Fibroblast of skin of scalp (primary cell): ENCODE measurements around the gene THBS1.

Source experiments
- DNase-seq: peaks from one replicate; pipeline ENCODE4 v3.0.0-alpha.2; 2013

The THBS1 gene

GRCh38 chr15:39574427-39574826, 6.5 kb upstream of the THBS1 start:
- peak; percentile 56 for DNase-seq

DNA sequence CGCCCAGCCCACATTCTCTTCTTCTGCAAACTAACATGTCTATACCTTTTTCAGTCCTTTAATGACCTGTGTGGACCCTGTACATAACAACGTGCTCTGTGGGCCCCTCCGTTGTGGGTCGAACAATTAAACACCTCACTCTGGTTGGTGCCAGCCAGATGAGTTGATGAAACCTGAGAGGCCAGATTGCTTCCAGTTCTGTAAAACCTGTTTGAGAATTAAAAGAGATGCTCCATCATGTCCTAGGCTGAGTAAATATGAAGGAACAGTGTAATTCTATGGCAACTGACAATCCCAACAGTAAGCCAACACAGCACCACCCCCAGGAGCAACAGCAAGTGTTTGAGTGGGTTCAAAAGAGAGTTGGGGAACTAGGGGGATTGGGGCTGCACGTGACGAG, 5.7 kb upstream of the THBS1 start:
- DNase-seq, result no peak

DNA sequence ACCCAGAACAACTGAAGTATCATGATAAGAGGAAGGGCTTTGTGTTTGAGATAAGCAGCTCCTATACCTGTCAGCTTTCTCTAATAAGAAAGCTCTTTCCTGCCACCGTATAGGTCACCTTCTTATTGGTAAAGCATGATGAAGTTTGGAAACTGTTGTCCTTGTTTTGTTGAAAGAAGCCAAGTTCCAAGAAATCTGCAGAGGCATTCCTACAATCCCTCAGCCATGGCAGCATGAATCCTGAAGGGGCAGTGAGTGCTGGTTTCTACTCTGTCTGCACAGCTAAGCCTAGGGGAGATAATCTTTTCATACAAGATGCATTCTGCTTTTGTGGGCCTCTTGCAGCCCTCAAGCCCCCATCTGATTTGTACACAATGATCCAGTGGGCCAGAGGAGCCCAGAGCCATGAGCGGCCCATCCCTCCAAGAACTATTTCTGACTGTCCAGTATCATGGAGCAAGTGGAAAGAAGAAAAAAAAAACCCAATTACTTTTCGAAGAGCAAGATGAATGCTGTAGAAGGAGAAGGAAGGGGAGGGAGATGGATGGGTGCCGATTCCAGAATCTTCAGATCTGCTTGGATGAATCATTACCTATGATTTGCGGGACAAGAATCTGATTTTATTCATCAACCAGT, 1.9 kb upstream of the THBS1 start:
- DNase-seq, result peak; percentile 61

- peak; percentile 95 for DNase-seq
Measured at GRCh38 chr15:39579487-39580116, 1.3 kb upstream of the THBS1 start.

- DNase-seq, result peak; percentile 97
Measured at GRCh38 chr15:39580117-39580484, 778 bp upstream of the THBS1 start.

DNA sequence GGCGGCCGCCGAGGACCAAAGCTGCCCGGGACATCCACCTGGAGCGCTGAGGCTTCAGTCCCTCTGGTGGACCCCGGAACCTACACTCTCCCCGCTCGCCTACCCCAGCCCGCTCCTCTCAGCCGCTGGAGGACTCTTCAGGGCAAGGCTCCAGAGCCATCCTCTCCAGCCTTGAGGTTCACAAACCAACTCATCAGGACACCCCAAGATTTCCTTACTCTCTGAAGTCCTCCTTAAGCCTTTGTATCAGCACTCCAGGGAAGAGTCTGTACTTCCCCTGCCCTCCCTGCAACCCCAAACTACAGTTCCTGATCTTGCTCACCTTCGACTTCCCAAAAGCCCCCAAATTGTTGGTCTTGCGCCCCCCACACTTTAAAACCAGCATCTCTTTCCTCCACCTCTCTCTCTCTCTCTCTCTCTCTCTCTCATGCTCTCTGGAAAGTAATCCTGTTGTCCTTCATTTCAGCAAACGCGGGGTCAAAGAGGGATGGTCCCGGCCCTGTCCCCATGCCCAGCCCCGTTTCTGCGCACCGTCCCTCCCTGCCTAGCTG, 438 bp downstream of the THBS1 start:
- no peak for DNase-seq

- DNase-seq, result peak; percentile 64
Measured at GRCh38 chr15:39581793-39582285, 960 bp downstream of the THBS1 start.

DNA sequence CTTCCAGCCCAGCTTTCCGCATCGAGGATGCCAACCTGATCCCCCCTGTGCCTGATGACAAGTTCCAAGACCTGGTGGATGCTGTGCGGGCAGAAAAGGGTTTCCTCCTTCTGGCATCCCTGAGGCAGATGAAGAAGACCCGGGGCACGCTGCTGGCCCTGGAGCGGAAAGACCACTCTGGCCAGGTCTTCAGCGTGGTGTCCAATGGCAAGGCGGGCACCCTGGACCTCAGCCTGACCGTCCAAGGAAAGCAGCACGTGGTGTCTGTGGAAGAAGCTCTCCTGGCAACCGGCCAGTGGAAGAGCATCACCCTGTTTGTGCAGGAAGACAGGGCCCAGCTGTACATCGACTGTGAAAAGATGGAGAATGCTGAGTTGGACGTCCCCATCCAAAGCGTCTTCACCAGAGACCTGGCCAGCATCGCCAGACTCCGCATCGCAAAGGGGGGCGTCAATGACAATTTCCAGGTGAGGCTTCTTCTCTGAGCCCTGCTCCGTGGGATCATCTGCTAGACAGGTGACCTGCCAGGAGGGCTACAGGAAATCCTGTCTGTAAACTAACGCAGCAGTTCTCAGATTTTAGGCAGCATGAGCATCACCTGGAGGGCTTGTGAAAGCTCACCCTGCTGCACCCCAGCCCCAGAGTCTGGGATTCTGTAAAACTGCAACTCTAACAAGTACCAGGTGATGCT, 1.6 kb downstream of the THBS1 start:
- DNase-seq, result peak; percentile 68

DNA sequence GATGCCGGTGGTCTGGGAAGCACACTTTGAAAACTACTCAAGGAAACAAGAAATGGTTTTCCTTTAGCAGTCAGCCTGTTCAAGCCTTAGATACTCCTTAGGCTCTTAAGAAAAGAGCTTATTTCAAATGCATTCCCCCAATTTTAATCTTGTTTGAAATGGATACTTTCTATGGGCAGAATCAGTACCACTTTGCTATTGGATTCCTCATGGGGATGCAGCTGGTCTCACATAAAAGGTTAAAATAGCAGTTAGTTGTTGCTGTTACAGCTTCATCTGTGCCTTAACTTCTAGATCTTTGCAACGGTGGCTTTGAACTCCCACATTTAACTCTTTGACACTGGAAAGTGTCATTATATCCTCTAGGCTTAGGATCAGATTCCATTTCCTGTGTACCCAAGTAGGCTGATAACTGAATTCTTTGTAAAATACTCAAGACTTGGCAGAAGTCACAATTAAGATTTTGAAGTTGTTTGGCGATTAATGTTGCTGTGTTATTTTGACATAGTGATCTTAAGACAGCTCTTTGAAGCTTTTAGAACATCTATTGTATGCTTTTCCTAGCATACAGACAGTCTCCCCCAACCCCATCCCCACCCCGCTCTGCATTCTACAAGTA, 2.2 kb downstream of the THBS1 start:
- peak; percentile 24 for DNase-seq

DNA sequence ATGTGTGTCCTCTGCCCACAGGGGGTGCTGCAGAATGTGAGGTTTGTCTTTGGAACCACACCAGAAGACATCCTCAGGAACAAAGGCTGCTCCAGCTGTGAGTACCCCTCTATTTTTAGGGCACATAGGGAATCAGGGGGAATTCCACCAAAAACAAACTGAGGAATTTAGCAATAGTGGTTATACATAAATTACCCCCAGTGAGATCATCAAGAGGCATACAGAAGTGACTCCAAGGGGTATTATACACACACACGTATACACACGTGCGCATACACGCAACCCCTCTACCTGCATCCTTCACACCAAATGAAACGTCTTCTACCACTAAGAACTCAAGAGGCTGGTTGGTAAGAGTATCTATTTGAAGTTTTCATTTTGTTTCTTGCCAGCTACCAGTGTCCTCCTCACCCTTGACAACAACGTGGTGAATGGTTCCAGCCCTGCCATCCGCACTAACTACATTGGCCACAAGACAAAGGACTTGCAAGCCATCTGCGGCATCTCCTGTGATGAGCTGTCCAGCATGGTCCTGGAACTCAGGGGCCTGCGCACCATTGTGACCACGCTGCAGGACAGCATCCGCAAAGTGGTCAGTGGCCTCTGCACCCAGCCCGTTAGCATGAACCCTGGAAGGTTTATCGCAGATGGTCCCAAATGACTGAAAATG, 2.9 kb downstream of the THBS1 start:
- DNase-seq, result peak; percentile 71

DNA sequence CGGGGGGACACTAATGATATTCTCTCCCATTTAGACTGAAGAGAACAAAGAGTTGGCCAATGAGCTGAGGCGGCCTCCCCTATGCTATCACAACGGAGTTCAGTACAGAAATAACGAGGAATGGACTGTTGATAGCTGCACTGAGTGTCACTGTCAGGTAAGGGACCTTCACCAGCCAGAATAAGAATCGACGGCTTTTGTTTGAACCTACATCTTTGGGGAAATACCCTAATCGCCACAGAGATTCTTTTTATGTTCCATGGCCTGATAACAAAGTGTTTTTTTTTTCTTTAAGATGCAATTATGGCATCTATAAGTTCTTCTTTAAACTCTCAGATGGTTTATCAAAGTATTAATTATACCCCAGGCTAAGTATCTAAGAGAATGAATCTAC, 3.4 kb downstream of the THBS1 start:
- no peak for DNase-seq

DNA sequence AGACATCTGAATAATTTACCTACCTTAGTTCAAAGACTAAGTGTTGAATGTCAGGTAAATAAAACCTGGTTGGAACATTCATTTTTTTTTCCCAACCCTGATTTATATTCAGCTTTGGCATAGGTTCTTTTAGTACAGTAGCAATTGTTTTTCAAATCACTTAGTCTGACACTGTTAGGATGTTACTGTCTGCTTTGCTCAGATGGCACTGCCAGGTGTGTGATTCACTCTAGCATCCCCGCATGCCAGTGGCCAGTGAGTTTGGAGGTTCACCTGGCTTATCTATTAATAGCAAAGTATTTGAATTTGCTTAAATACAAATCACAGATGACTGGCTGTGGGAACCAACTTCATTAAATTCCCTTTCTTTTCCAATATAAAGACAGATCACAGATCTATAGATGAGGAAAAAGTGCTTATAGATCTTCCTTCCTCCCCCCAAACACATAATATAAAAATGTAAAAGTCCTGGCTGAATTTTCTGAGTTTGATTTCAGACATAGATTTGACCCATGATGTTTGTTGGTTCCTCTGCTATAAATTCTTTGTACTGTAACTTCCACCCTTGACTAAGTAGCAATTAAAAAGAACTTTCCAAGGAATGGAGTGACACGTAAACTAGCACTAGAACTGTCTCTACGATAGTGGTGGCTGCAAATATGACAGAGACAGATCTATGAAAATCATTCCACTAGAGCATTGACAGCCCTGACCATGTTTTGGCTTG, 3.9 kb downstream of the THBS1 start:
- DNase-seq, result peak; percentile 12

DNA sequence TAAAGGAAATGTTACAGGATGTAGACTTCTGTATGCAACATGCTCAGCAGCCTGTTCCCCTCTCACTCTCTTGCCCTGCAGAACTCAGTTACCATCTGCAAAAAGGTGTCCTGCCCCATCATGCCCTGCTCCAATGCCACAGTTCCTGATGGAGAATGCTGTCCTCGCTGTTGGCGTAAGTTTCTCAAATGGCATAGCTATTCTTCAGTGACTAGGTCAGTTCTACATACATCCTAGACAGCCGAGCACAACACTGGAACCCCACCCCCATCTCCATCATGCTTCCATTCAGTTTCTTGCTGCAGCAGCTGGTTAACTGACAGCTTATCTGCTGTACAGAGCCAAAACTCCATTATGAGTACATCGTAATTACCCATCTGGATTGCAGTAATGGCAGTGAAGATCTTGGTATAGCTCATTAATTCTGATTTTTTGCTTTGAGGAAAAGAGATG, 4.5 kb downstream of the THBS1 start:
- peak; percentile 51 for DNase-seq

- DNase-seq, result peak; percentile 34
Measured at GRCh38 chr15:39585871-39586301, 5.0 kb downstream of the THBS1 start.

DNA sequence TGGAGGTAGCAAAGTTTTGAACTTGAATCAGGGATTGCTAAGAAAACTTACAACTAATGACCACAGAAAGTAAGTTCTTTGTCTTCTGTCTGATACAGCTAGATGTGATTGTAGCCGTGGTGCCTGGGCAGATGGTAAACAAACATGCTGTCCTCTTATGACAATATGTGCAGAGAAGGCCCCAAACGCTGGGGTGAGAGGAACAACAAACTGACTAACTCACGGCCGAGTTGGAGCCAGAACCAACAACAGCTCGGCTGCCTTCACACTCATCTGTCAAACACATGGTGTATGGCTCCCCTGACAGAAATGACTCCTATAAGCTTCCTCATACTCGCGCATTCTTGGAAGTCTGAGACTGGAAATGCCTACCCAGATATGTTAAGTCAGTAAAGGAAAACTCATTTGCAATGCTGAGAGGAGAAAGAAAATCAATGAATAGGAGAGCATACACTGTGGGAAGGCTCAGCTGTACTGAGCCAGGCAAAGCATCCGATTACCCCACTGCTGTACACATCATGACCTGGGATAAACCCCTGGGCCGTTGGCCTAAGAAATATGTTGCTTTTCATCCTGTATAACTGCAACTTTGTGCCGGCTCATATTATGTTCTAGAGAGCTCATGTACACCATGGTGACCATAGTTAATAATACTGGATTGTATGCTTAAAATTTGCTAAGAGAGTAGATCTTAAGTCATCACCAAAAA, 5.7 kb downstream of the THBS1 start:
- DNase-seq, result peak; percentile 77

DNA sequence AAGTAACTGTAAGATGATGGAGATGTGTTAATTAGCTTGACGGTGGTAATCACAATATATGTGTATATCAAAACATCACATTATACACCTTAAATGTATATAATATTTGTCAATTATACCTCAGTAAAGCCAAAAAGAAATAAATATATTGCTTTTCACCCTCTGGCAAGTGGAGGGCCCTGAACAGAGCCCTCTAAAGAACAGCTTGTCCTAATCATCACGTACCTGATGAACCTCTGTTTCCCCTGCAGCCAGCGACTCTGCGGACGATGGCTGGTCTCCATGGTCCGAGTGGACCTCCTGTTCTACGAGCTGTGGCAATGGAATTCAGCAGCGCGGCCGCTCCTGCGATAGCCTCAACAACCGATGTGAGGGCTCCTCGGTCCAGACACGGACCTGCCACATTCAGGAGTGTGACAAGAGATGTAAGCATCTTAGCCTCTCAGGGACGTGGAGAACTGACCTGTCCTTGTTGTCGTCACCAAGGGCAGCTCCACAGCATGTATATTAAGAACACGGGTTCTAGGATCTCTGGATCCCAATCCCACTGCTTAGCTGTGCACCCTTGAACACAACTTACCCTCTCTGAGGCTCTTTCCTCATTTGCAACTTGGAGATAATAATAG, 6.3 kb downstream of the THBS1 start:
- peak; percentile 67 for DNase-seq

DNA sequence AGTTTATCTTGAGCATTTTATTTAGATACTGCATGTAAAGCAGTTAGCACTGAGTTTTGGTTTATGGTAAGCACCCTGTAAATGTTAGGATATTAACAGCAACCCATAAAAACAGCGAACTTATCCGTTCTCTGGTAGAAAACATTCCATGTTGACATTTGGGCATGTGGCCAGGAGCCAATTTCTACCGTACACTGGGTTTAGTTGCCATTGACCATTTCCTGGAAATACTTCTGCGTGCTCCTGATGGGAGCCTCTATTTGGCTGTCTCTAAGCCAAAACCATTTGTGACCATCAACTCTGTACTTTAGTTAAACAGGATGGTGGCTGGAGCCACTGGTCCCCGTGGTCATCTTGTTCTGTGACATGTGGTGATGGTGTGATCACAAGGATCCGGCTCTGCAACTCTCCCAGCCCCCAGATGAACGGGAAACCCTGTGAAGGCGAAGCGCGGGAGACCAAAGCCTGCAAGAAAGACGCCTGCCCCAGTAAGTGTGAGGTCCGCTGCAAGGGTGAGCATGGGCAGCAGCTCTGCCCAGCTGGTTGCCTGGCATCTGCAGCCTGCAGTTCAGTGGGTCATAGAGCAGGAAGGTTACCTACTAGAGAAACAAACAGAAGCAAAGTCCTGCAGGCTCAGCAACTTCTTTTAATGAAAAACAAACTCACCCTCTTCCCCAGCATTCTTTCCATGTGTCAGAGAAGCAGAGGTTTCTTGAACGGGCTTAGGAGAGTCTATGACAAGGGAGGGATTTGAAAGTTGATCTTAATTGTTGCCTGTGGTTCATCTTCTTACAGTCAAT, 7.1 kb downstream of the THBS1 start:
- DNase-seq, result peak; percentile 66

DNA sequence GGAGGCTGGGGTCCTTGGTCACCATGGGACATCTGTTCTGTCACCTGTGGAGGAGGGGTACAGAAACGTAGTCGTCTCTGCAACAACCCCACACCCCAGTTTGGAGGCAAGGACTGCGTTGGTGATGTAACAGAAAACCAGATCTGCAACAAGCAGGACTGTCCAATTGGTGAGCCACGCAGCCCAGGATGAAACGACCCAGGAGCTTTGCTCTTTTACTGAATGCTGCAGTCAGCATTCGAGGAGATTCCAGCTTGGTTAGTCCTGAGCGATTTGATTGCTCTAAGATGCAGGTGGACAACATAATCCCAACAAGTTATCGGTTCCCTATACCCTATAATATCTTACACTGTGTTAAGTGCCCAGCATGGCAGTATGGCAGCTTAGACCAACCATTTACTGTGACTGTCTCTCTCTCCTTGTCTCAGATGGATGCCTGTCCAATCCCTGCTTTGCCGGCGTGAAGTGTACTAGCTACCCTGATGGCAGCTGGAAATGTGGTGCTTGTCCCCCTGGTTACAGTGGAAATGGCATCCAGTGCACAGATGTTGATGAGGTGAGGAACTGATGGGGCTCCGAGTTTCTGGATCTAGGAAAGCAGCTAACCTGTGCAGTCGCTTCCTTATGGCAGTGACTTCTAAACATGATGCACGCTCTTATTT, 7.8 kb downstream of the THBS1 start:
- peak; percentile 65 for DNase-seq

DNA sequence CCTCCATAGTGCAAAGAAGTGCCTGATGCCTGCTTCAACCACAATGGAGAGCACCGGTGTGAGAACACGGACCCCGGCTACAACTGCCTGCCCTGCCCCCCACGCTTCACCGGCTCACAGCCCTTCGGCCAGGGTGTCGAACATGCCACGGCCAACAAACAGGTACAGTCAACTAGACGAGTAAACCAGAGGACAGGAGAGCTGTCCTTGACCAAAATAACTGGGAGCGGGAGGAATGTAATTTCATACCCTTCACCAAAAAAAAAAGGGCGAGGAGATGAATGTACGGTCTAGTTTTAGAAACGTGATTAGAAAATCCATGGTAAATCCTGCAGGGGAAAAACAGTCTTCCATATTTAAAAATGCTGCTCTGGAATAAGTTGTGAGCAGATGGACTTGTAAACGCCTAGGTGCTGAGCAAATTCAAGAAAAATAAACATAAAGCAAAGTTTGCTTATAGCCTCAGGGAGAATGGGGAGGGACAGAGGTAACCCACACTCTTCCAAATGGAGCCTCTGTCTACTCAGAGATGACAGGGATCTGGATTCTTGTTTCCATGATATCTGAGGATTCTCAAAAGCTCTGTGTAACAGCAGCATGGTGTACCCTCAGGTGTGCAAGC, 8.4 kb downstream of the THBS1 start:
- no peak for DNase-seq
